HepG2 (cell line): ENCODE results near the gene LSM2. TPM values are rescaled to one million over a fixed set of nuclear protein-coding genes. Genes with fewer than 3 reads are reported as not detected.
A peak's percentile ranks its signal among the peaks of the same experiment; 100 is the strongest.

Experiments used
- ADNP ChIP-seq: sonication (generic); formaldehyde crosslinking; IDR thresholded peaks from 2 replicates; pipeline ENCODE4 v1.4.0; 2020; ENCODE audit warnings: missing genetic modification reagents
- FIP1L1 ChIP-seq: fragments of 200-400 bp; formaldehyde crosslinking; IDR thresholded peaks from 2 replicates; pipeline ENCODE4 v1.6.1; 2018; ENCODE audit warnings: low read depth, mild to moderate bottlenecking, low read length, moderate library complexity, borderline replicate concordance; ENCODE audit not compliant: insufficient read depth
- FOXA1 ChIP-seq, 2 experiments: fragments of 450-650 bp in 1 of 2; sonication (generic) in 1 of 2; formaldehyde crosslinking in 1 of 2; IDR thresholded peaks; 2 replicates each; pipeline versions ENCODE4 v1.4.0 to v1.6.1; 2016 to 2020; ENCODE audit warnings: missing genetic modification reagents in 1 of 2
- FOXJ3 ChIP-seq: sonication (generic); formaldehyde crosslinking; IDR thresholded peaks from 2 replicates; pipeline ENCODE4 v1.4.0; 2020; ENCODE audit warnings: missing genetic modification reagents, mild to moderate bottlenecking, borderline replicate concordance
- GATAD2A ChIP-seq: IDR thresholded peaks from 2 replicates; pipeline ENCODE4 v1.6.1; 2016
- HNRNPLL ChIP-seq: fragments of 200-400 bp; formaldehyde crosslinking; IDR thresholded peaks from 2 replicates; pipeline ENCODE4 v1.6.1; 2017; ENCODE audit warnings: mild to moderate bottlenecking, low read depth, low read length; ENCODE audit not compliant: poor library complexity, severe bottlenecking
- IRX3 ChIP-seq: sonication (generic); formaldehyde crosslinking; IDR thresholded peaks from 2 replicates; pipeline ENCODE4 v1.8.1; 2023; ENCODE audit warnings: mild to moderate bottlenecking, low read depth, missing genetic modification reagents, borderline replicate concordance
- KAT7 ChIP-seq: IDR thresholded peaks from 2 replicates; pipeline ENCODE4 v1.6.1; 2018; ENCODE audit warnings: borderline replicate concordance, missing compliant biosample characterization
- POLR2A ChIP-seq, 2 experiments: IDR thresholded peaks; 2 replicates each; pipeline ENCODE4 v1.6.1; 2011; ENCODE audit warnings: low read depth in 2 of 2, low read length in 2 of 2, mild to moderate bottlenecking in 1 of 2, moderate library complexity in 1 of 2; ENCODE audit not compliant: insufficient read depth in 1 of 2
- POLR2AphosphoS2 ChIP-seq: IDR thresholded peaks from 2 replicates; pipeline ENCODE4 v1.6.1; 2011; ENCODE audit warnings: low read depth, low read length, improper control_type of control experiment
- SCMH1 ChIP-seq: sonication (generic); formaldehyde crosslinking; IDR thresholded peaks from 2 replicates; pipeline ENCODE4 v1.9.0; 2021; ENCODE audit warnings: missing genetic modification reagents, mild to moderate bottlenecking, borderline replicate concordance
- TAF15 ChIP-seq: fragments of 200-400 bp; formaldehyde crosslinking; IDR thresholded peaks from one replicate; pipeline ENCODE4 v1.6.1; 2018; ENCODE audit warnings: mild to moderate bottlenecking, low read depth, low read length; ENCODE audit not compliant: poor library complexity, severe bottlenecking
- ZFX ChIP-seq: sonication (generic); formaldehyde crosslinking; IDR thresholded peaks from 2 replicates; pipeline ENCODE4 v1.4.0; 2020; ENCODE audit warnings: mild to moderate bottlenecking, low read depth, missing genetic modification reagents, moderate library complexity
- ZNF263 ChIP-seq: sonication (generic); formaldehyde crosslinking; IDR thresholded peaks from 2 replicates; pipeline ENCODE4 v1.4.0; 2020; ENCODE audit warnings: missing genetic modification reagents
- ZNF678 ChIP-seq: sonication (generic); formaldehyde crosslinking; IDR thresholded peaks from 2 replicates; pipeline ENCODE4 v1.4.0; 2020; ENCODE audit warnings: mild to moderate bottlenecking, missing genetic modification reagents
- ZNF776 ChIP-seq: sonication (generic); formaldehyde crosslinking; IDR thresholded peaks from 2 replicates; pipeline ENCODE4 v1.4.0; 2020; ENCODE audit warnings: mild to moderate bottlenecking, missing genetic modification reagents
- ZSCAN9 ChIP-seq: IDR thresholded peaks from 2 replicates; pipeline ENCODE4 v1.6.1; 2016; ENCODE audit warnings: borderline replicate concordance
- polyA plus RNA-seq, 8 experiments: library from polyadenylated mRNA; depleted of rRNA in 3 of 8; stranded (reverse) in 7 of 8; unstranded in 1 of 8; fragments of >200 nt; fragmentation: Illumina TruSeq in 4 of 8; extraction: Trizol in 4 of 8; gene quantifications; 2 replicates each; pipeline versions ENCODE4 v1.2.1 to v1.2.3, GENCODE V29; 2011 to 2016; ENCODE audit warnings: low read depth in 4 of 8, missing spikeins in 1 of 8, mixed read lengths in 1 of 8; ENCODE audit not compliant: insufficient read depth in 1 of 8
- total RNA-seq, 5 experiments: library from RNA; depleted of rRNA; stranded (reverse); fragments of >200 nt; fragmentation: Illumina TruSeq; extraction: Trizol; gene quantifications; 2 replicates each; pipeline ENCODE4 v1.2.3, GENCODE V29; 2016; ENCODE audit warnings: low read depth in 1 of 5
- TF ChIP-seq, protein P1 (sequence below): sonication (generic); formaldehyde crosslinking; IDR thresholded peaks from 2 replicates; pipeline ENCODE4 v1.4.0; 2020; ENCODE audit warnings: mild to moderate bottlenecking, missing genetic modification reagents, borderline replicate concordance
- TF ChIP-seq, protein P2 (sequence below): sonication (generic); formaldehyde crosslinking; IDR thresholded peaks from 2 replicates; pipeline ENCODE4 v1.8.0; 2022; ENCODE audit warnings: mild to moderate bottlenecking, missing genetic modification reagents, borderline replicate concordance
- TF ChIP-seq, protein P3 (sequence below): sonication (generic); formaldehyde crosslinking; conservative IDR thresholded peaks from 2 replicates; pipeline ENCODE4 v1.4.0; 2020; ENCODE audit warnings: missing genetic modification reagents

The LSM2 gene
- total and polyA plus RNA-seq, 2 of the 13 experiments (the other 11 are each of a cell fraction or from before 2014, with no cell fraction given) = 69.4 to 90.5 TPM

DNA sequence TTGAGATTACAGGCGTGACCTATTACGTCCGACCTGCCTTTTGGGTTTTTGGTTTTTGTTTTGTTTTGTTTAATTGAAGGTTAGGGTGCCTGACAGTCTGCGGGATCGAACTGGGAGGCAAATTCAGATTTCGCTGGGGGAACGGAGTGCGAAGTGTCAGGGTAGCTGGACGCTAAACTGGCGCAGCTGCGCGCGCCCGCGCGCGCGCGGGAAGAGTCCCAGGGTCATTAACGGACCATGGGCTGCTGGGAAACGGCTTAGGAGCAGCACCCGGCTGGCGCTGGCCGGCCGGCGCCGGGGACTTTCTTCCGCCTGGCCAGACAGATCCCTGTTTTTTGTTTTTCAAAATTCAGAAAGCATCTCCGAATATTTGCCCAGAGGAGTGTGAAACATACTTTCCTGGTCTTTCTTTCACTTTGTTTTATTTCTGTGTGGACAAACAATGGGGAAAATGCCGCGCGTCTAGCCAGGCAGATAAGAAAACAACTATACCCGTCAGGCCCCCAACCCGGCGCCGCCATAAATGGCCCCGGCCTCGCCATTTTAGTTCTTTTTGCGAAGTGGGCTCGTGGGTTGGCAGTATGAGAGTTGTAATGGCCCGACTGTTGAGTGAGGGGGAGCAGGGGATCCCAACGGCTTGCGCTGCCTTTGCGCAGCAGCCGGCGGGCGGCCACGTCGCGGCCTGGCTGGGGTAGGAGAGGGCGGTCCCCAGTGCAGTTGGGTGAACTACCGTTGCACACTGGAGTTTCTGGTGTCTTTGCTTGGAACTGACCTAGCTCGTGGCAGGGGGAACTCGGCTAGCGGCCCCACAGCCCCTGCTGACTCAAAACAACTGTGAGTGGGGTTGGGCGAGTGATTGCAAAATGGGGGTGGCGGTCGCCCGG, 27.8 kb upstream of the LSM2 start (continued):
- TF ChIP-seq, protein P1, sequence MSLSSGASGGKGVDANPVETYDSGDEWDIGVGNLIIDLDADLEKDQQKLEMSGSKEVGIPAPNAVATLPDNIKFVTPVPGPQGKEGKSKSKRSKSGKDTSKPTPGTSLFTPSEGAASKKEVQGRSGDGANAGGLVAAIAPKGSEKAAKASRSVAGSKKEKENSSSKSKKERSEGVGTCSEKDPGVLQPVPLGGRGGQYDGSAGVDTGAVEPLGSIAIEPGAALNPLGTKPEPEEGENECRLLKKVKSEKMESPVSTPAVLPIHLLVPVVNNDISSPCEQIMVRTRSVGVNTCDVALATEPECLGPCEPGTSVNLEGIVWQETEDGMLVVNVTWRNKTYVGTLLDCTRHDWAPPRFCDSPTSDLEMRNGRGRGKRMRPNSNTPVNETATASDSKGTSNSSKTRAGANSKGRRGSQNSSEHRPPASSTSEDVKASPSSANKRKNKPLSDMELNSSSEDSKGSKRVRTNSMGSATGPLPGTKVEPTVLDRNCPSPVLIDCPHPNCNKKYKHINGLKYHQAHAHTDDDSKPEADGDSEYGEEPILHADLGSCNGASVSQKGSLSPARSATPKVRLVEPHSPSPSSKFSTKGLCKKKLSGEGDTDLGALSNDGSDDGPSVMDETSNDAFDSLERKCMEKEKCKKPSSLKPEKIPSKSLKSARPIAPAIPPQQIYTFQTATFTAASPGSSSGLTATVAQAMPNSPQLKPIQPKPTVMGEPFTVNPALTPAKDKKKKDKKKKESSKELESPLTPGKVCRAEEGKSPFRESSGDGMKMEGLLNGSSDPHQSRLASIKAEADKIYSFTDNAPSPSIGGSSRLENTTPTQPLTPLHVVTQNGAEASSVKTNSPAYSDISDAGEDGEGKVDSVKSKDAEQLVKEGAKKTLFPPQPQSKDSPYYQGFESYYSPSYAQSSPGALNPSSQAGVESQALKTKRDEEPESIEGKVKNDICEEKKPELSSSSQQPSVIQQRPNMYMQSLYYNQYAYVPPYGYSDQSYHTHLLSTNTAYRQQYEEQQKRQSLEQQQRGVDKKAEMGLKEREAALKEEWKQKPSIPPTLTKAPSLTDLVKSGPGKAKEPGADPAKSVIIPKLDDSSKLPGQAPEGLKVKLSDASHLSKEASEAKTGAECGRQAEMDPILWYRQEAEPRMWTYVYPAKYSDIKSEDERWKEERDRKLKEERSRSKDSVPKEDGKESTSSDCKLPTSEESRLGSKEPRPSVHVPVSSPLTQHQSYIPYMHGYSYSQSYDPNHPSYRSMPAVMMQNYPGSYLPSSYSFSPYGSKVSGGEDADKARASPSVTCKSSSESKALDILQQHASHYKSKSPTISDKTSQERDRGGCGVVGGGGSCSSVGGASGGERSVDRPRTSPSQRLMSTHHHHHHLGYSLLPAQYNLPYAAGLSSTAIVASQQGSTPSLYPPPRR = no peak; the same call in 1 of the 2 replicates
- TF ChIP-seq ZFX (CRISPR knock-in tag) (peak; percentile 87), TAF15 (peak; percentile 72), FOXA1 (IDR thresholded peaks at IDR 0.05) (no peak), FOXA1 (CRISPR knock-in tag; IDR thresholded peaks at IDR 0.05) (no peak), KAT7 (CRISPR knock-in tag) (peak; percentile 85; the same call in 1 of the 2 replicates), GATAD2A (peak; percentile 38), ZNF263 (CRISPR knock-in tag) (peak; percentile 32; the same call in 1 of the 2 replicates), ZNF678 (CRISPR knock-in tag) (peak; percentile 91; the same call in 1 of the 2 replicates), ZNF776 (peak; percentile 59; the same call in 1 of the 2 replicates), SCMH1 (no peak), FOXJ3 (peak; percentile 81; the same call in 1 of the 2 replicates), FIP1L1 (no peak; the same call in 1 of the 2 replicates), HNRNPLL (peak; percentile 96), ZSCAN9 (CRISPR knock-in tag) (0 out of 2 replicates have a peak, but pooled peaks have one; percentile 48), ADNP (CRISPR knock-in tag) (0 out of 2 replicates have a peak, but pooled peaks have one; percentile 45), POLR2A (IDR thresholded peaks at IDR 0.05; ENCODE audit: insufficient read depth in 1 of 2, low read depth in 2 of 2, low read length in 2 of 2) (peak; percentile 97 to 99), POLR2AphosphoS2 (peak; percentile 90), IRX3 (peak; percentile 60; the same call in 1 of the 2 replicates)
- TF ChIP-seq, protein P2, sequence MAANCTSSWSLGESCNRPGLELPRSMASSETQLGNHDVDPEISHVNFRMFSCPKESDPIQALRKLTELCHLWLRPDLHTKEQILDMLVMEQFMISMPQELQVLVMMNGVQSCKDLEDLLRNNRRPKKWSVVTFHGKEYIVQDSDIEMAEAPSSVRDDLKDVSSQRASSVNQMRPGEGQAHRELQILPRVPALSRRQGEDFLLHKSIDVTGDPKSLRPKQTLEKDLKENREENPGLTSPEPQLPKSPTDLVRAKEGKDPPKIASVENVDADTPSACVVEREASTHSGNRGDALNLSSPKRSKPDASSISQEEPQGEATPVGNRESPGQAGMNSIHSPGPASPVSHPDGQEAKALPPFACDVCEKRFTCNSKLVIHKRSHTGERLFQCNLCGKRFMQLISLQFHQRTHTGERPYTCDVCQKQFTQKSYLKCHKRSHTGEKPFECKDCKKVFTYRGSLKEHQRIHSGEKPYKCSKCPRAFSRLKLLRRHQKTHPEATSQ = peak; percentile 75; the same call in 1 of the 2 replicates
- TF ChIP-seq, protein P3, sequence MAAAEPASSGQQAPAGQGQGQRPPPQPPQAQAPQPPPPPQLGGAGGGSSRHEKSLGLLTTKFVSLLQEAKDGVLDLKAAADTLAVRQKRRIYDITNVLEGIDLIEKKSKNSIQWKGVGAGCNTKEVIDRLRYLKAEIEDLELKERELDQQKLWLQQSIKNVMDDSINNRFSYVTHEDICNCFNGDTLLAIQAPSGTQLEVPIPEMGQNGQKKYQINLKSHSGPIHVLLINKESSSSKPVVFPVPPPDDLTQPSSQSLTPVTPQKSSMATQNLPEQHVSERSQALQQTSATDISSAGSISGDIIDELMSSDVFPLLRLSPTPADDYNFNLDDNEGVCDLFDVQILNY (CRISPR knock-in tag) = peak; percentile 54
